H1 (cell line): Measurements from ENCODE around the gene EIF2AK2. TPM values are rescaled to one million over a fixed set of nuclear protein-coding genes. Genes with fewer than 3 reads are reported as not detected.

Experiments
- CTCF ChIA-PET: fragments of 300-600 bp; sonication (Branson Sonifier 250); formaldehyde crosslinking; loops from one replicate; lab custom pipeline; 2021; ENCODE audit not compliant: partially characterized antibody; lab: Charles Lee
- POLR2A ChIA-PET: fragments of 300-600 bp; sonication (Branson Sonifier 250); formaldehyde crosslinking; loops from one replicate; lab custom pipeline; 2021; ENCODE audit warnings: inconsistent platforms; ENCODE audit not compliant: partially characterized antibody; lab: Charles Lee
- DNase-seq, 2 experiments: peaks; one replicate each; pipeline versions ENCODE4 v3.0.0 to v3.0.0-alpha.2; 2010 to 2022; ENCODE audit warnings: low spot score in 2 of 2, low read depth in 1 of 2, mixed read lengths in 1 of 2
- FAIRE-seq: peaks from 2 replicates; lab custom pipeline; 2011; peaks lifted over from hg19 to GRCh38; lab: Jason Lieb, UNC
- H2AFZ ChIP-seq: 2 replicates; pipeline ENCODE4 v1.8.1; 2012; ENCODE audit warnings: low read length, inconsistent platforms
- H2AK5ac ChIP-seq: 2 replicates; pipeline ENCODE4 v1.6.1; 2013; ENCODE audit warnings: low read depth, low read length
- H2BK120ac ChIP-seq: replicated peaks from 2 replicates; pipeline ENCODE3; 2013; ENCODE audit warnings: low read depth, low read length, inconsistent platforms
- H2BK12ac ChIP-seq: 2 replicates; pipeline ENCODE4 v1.6.1; 2013; ENCODE audit warnings: low read depth, low read length
- H2BK15ac ChIP-seq: 2 replicates; pipeline ENCODE4 v1.6.1; 2013; ENCODE audit warnings: low read length
- H2BK20ac ChIP-seq: 2 replicates; pipeline ENCODE4 v1.6.1; 2013; ENCODE audit warnings: low read length
- H2BK5ac ChIP-seq: 2 replicates; pipeline ENCODE4 v1.6.1; 2013; ENCODE audit warnings: low read depth, low read length
- H3K14ac ChIP-seq: 2 replicates; pipeline ENCODE4 v1.6.1; 2013; ENCODE audit warnings: inconsistent platforms; ENCODE audit not compliant: insufficient read length
- H3K18ac ChIP-seq: 2 replicates; pipeline ENCODE4 v1.6.1; 2013; ENCODE audit warnings: low read length; ENCODE audit errors: extremely low read depth
- H3K23ac ChIP-seq: 2 replicates; pipeline ENCODE4 v1.6.1; 2013; ENCODE audit warnings: inconsistent platforms; ENCODE audit not compliant: insufficient read length
- H3K23me2 ChIP-seq: 2 replicates; pipeline ENCODE4 v1.6.1; 2013; ENCODE audit warnings: low read depth, low read length
- H3K27ac ChIP-seq: 2 replicates; pipeline ENCODE4 v1.6.1; 2011; ENCODE audit warnings: low read depth, low read length, inconsistent platforms
- H3K27me3 ChIP-seq, 4 experiments: replicated peaks in 1 of 4; 1 replicate in 1 of 4; 2 replicates in 3 of 4; pipeline versions ENCODE4 v1.6.1 to v1.8.1; 2011 to 2013; ENCODE audit warnings: low read length in 3 of 4, mild to moderate bottlenecking in 3 of 4, inconsistent platforms in 2 of 4, mixed read lengths in 2 of 4, moderate library complexity in 1 of 4; ENCODE audit not compliant: control insufficient read depth in 3 of 4, insufficient read depth in 3 of 4; ENCODE audit errors: extremely low read depth in 1 of 4
- H3K36me3 ChIP-seq, 4 experiments: 2 replicates each; pipeline versions ENCODE4 v1.6.1 to v1.8.1; 2011 to 2013; ENCODE audit warnings: mild to moderate bottlenecking in 4 of 4, low read length in 3 of 4, moderate library complexity in 2 of 4, control low read depth in 1 of 4, inconsistent platforms in 1 of 4; ENCODE audit not compliant: insufficient read depth in 4 of 4, control insufficient read depth in 2 of 4
- H3K4ac ChIP-seq: replicated peaks from 2 replicates; pipeline ENCODE3; 2013; ENCODE audit warnings: low read length, low read depth, mixed read lengths, inconsistent platforms; ENCODE audit not compliant: insufficient read length
- H3K4me1 ChIP-seq, 4 experiments: replicated peaks in 1 of 4; 1 replicate in 1 of 4; 2 replicates in 3 of 4; pipeline versions ENCODE4 v1.6.1 to v1.8.1; 2011 to 2013; ENCODE audit warnings: low read length in 3 of 4, inconsistent platforms in 2 of 4, mixed read lengths in 1 of 4; ENCODE audit not compliant: insufficient read depth in 4 of 4, control insufficient read depth in 3 of 4
- H3K4me2 ChIP-seq, 2 experiments: 2 replicates each; pipeline versions ENCODE4 v1.6.1 to v1.8.1; 2011 to 2013; ENCODE audit warnings: low read depth in 2 of 2, low read length in 2 of 2, control low read depth in 1 of 2, inconsistent platforms in 1 of 2, mild to moderate bottlenecking in 1 of 2; ENCODE audit not compliant: insufficient read depth in 1 of 2
- H3K4me3 ChIP-seq, 4 experiments: fragments of 200-600, 300-600 bp in 1 of 4; sonication (generic), shearing (Covaris generic), sonication (Bioruptor Twin) in 1 of 4; 2 replicates each; pipeline versions ENCODE4 v1.5.1 to v1.8.1; 2011 to 2016; ENCODE audit warnings: low read length in 4 of 4, low read depth in 3 of 4, control low read depth in 2 of 4, inconsistent platforms in 2 of 4, mild to moderate bottlenecking in 2 of 4, mixed read lengths in 1 of 4, moderate library complexity in 1 of 4; ENCODE audit not compliant: insufficient read depth in 2 of 4; ENCODE audit errors: extremely low read depth in 1 of 4
- H3K56ac ChIP-seq: replicated peaks from 2 replicates; pipeline ENCODE3; 2013; ENCODE audit warnings: low read depth, mild to moderate bottlenecking, mixed read lengths, low read length, inconsistent platforms; ENCODE audit not compliant: insufficient read length
- H3K79me1 ChIP-seq: 2 replicates; pipeline ENCODE4 v1.6.1; 2013; ENCODE audit warnings: low read depth, low read length, control low read depth
- H3K79me2 ChIP-seq, 2 experiments: 2 replicates each; pipeline versions ENCODE4 v1.6.1 to v1.8.1; 2012 to 2013; ENCODE audit warnings: low read length in 2 of 2, mild to moderate bottlenecking in 2 of 2, inconsistent platforms in 1 of 2; ENCODE audit not compliant: insufficient read depth in 2 of 2, control insufficient read depth in 1 of 2
- H3K9ac ChIP-seq, 4 experiments: replicated peaks in 1 of 4; 1 replicate in 1 of 4; 2 replicates in 3 of 4; pipeline versions ENCODE4 v1.6.1 to v1.8.1; 2011 to 2013; ENCODE audit warnings: low read depth in 3 of 4, low read length in 3 of 4, control low read depth in 2 of 4, mild to moderate bottlenecking in 2 of 4, moderate library complexity in 2 of 4, inconsistent platforms in 1 of 4; ENCODE audit errors: extremely low read depth in 1 of 4
- H3K9me3 ChIP-seq, 2 experiments: 2 replicates each; pipeline versions ENCODE4 v1.6.1 to v1.8.1; 2012 to 2013; ENCODE audit warnings: mild to moderate bottlenecking in 2 of 2, moderate library complexity in 2 of 2, control low read depth in 1 of 2, inconsistent platforms in 1 of 2, low read depth in 1 of 2, low read length in 1 of 2, mixed read lengths in 1 of 2; ENCODE audit not compliant: insufficient read depth in 2 of 2
- H4K20me1 ChIP-seq, 2 experiments: replicated peaks in 1 of 2; 2 replicates each; pipeline versions ENCODE3 to v1.8.1; 2011 to 2013; ENCODE audit warnings: inconsistent platforms in 2 of 2, low read length in 2 of 2, mild to moderate bottlenecking in 1 of 2; ENCODE audit not compliant: insufficient read depth in 2 of 2, control insufficient read depth in 1 of 2
- H4K5ac ChIP-seq: 2 replicates; pipeline ENCODE4 v1.6.1; 2013; ENCODE audit warnings: low read length, low read depth, mixed read lengths, inconsistent platforms; ENCODE audit not compliant: insufficient read length
- H4K8ac ChIP-seq: 2 replicates; pipeline ENCODE4 v1.8.0; 2013; ENCODE audit warnings: mild to moderate bottlenecking, moderate library complexity, low read length, inconsistent platforms; ENCODE audit not compliant: insufficient read depth; ENCODE audit errors: extremely low read depth
- H4K91ac ChIP-seq: replicated peaks from 2 replicates; pipeline ENCODE3; 2013; ENCODE audit warnings: low read length, mixed read lengths, inconsistent platforms; ENCODE audit not compliant: insufficient read length
- BCL11A ChIP-seq, 2 experiments: IDR thresholded peaks; one replicate each; pipeline ENCODE4 v1.6.1; 2011; ENCODE audit warnings: low read depth in 2 of 2, low read length in 2 of 2, mild to moderate bottlenecking in 2 of 2
- EGR1 ChIP-seq: IDR thresholded peaks from 2 replicates; pipeline ENCODE4 v1.6.1; 2011; ENCODE audit warnings: low read depth, low read length, borderline replicate concordance
- FOSL1 ChIP-seq: IDR thresholded peaks from 2 replicates; pipeline ENCODE4 v1.6.1; 2011; ENCODE audit warnings: mild to moderate bottlenecking, low read depth, low read length, moderate library complexity; ENCODE audit not compliant: insufficient read depth
- HDAC2 ChIP-seq, 2 experiments: fragments of 300-600 bp in 1 of 2; sonication (generic) in 1 of 2; IDR thresholded peaks; 2 replicates each; pipeline ENCODE4 v1.6.1; 2011 to 2012; ENCODE audit warnings: low read depth in 2 of 2, low read length in 2 of 2, mild to moderate bottlenecking in 2 of 2, moderate library complexity in 2 of 2, borderline replicate concordance in 1 of 2, inconsistent platforms in 1 of 2
- HDAC6 ChIP-seq: IDR thresholded peaks from one replicate; pipeline ENCODE4 v1.7.1; 2012; ENCODE audit warnings: low read depth, mild to moderate bottlenecking, inconsistent platforms, low read length, moderate library complexity
- MAFK ChIP-seq: IDR thresholded peaks from 2 replicates; pipeline ENCODE4 v1.6.1; 2012; ENCODE audit warnings: low read depth, mild to moderate bottlenecking, improper control_type of control experiment, low read length
- NRF1 ChIP-seq: IDR thresholded peaks from 2 replicates; pipeline ENCODE4 v1.6.1; 2011; ENCODE audit warnings: mild to moderate bottlenecking, low read depth, low read length, improper control_type of control experiment
- PHF8 ChIP-seq: fragments of 200-600 bp; sonication (generic); conservative IDR thresholded peaks from 2 replicates; pipeline ENCODE4 v1.7.1; 2012; ENCODE audit warnings: low read depth, mild to moderate bottlenecking, inconsistent platforms, low read length, moderate library complexity
- SIRT6 ChIP-seq: IDR thresholded peaks from one replicate; pipeline ENCODE4 v1.7.1; 2012; ENCODE audit warnings: low read length, inconsistent platforms
- SP1 ChIP-seq: IDR thresholded peaks from 2 replicates; pipeline ENCODE4 v1.6.1; 2011; ENCODE audit warnings: low read depth, low read length
- TAF1 ChIP-seq: IDR thresholded peaks from 2 replicates; pipeline ENCODE4 v1.6.1; 2011; ENCODE audit warnings: mild to moderate bottlenecking, low read depth, low read length
- TBP ChIP-seq: IDR thresholded peaks from 2 replicates; pipeline ENCODE4 v1.6.1; 2011; ENCODE audit warnings: low read depth, low read length, improper control_type of control experiment
- WGBS, 2 experiments: shearing (Covaris generic) in 1 of 2; methylation state at CpG; one replicate each; pipeline versions ENCODE4 v1.1.6 to v1.1.7; 2013 to 2015; ENCODE audit warnings: low lambda C conversion rate in 2 of 2, mixed read lengths in 2 of 2, inconsistent platforms in 1 of 2, low coverage in 1 of 2, missing lambda C conversion rate in 1 of 2; ENCODE audit not compliant: insufficient replicate concordance in 2 of 2, insufficient coverage in 1 of 2, insufficient read length in 1 of 2; ENCODE audit errors: extremely low coverage in 1 of 2, missing lambda C conversion rate in 1 of 2; 5-methylcytosine and 5-hydroxymethylcytosine counted together
- polyA plus RNA-seq, 7 experiments: library from polyadenylated mRNA; depleted of rRNA in 3 of 7; stranded (reverse) in 5 of 7; unstranded in 2 of 7; fragments of >200 nt in 5 of 7; fragments of 200-250 nt in 2 of 7; gene quantifications; 1 replicate in 5 of 7; 2 replicates in 1 of 7; 4 replicates in 1 of 7; pipeline versions ENCODE4 v1.2.1 to v1.2.3, GENCODE V29; 2011 to 2013; ENCODE audit warnings: missing spikeins in 2 of 7, mixed read lengths in 2 of 7
- total RNA-seq: library from RNA; stranded (reverse); fragmentation: NEBNext Ultra II Directional; extraction: Animal tissue kit (Norgen Biotek cat#: 25700); gene quantifications from 2 replicates; pipeline ENCODE4 v1.2.1, GENCODE V29; 2021

EIF2AK2 gene
- total and polyA plus RNA-seq, 2 of the 8 experiments (the other 6 are each of a cell fraction or from before 2014, with no cell fraction given): 13.1 to 46.9 TPM

DNA sequence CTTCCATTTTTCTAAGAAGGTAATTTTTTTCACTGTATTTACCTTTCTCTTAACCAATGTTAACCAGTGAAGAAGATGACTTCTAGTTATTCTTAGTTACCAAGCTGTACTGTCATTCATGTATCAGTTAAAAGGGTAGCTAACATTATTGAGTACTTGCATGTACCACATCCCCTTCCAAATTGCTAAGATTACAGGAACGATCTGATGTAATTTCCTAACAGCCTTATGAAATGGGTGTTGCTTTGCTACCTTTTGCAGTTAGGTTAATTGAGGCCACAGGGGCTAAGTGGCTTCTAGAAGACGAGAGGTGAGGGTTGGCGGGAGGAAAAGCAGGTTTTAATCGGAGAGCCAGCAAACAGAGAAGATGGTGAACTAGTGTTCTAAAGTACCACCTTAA is 33.5 kb upstream of the EIF2AK2 start:
- no peak overlapping the region for H2BK15ac ChIP-seq
- H3K9ac ChIP-seq: no peak overlapping the region
- H4K91ac ChIP-seq: peak overlapping the region; percentile 49
- H4K8ac ChIP-seq: no peak overlapping the region
- H3K9me3 ChIP-seq: no peaks in the 10 kb centered on the region
- no peaks in the 10 kb centered on the region for H3K79me1 ChIP-seq
- H2BK5ac ChIP-seq: peak overlapping the region; percentile 67; the same call in 1 of the 2 replicates
- H3K14ac ChIP-seq: no peak overlapping the region
- H3K4me1 ChIP-seq: peaks cover 14 to 25% (median 16%) of the 10 kb centered on the region in 4 experiments
- peak overlapping the region; percentile 18; the same call in 1 of the 2 replicates for H2AK5ac ChIP-seq
- H3K4ac ChIP-seq: peak overlapping the region; percentile 55
- no peak overlapping the region for H3K23ac ChIP-seq
- no peak overlapping the region for H3K56ac ChIP-seq
- H2BK20ac ChIP-seq: peak overlapping the region; percentile 49; the same call in 1 of the 2 replicates
- peak overlapping the region in 1 of 2 experiments; percentile 14; a peak in 1 of 4 replicates for H3K4me2 ChIP-seq
- CTCF ChIA-PET: interaction anchor here (1.6 to 8.8 kb wide), 6 partner anchors 9 to 74 kb away, joined by 3 to 48 read pairs (median 12); no protein-coding TSS in a partner anchor
- H3K27me3 ChIP-seq: no peaks in the 10 kb centered on the region
- POLR2A ChIA-PET: interaction anchor here (1.2 to 5.2 kb wide), 6 partner anchors 11 to 134 kb away, joined by 3 to 26 read pairs (median 4); partner anchors contain the start of genes CEBPZ, NDUFAF7 and PRKD3
- DNase-seq (no peak), FAIRE-seq (no peak)
- H3K27ac ChIP-seq: no peak overlapping the region
- peak overlapping the region; percentile 91 for H2BK12ac ChIP-seq
- no peak overlapping the region for H3K4me3 ChIP-seq
- H3K79me2 ChIP-seq: no peaks in the 10 kb centered on the region
- no peaks in the 10 kb centered on the region for H4K20me1 ChIP-seq
- WGBS, 2 experiments: 82% methylated on average over 4 of the region's 4 CpGs; no CpG with 5 or more reads in 1 of the 2 experiments
- H3K18ac ChIP-seq: no peak overlapping the region
- no peak overlapping the region for H4K5ac ChIP-seq
- no peaks in the 10 kb centered on the region for H3K23me2 ChIP-seq
- H2BK120ac ChIP-seq: peak overlapping the region; percentile 83
- H3K36me3 ChIP-seq: no peaks in the 10 kb centered on the region
- H2AFZ ChIP-seq: no peak overlapping the region
- TF ChIP-seq HDAC6 (no peak), SP1 (no peak), MAFK (no peak), HDAC2 (IDR thresholded peaks at IDR 0.05; ENCODE audit: borderline replicate concordance in 1 of 2, low read depth in 2 of 2, low read length in 2 of 2) (no peak), PHF8 (no peak), FOSL1 (no peak), TAF1 (no peak), NRF1 (no peak), BCL11A (IDR thresholded peaks at IDR 0.05; ENCODE audit: low read depth in 2 of 2, low read length in 2 of 2) (no peak), SIRT6 (no peak), TBP (no peak), EGR1 (no peak)
